Measurements from ENCODE around the gene GOLGA3.

DNA sequence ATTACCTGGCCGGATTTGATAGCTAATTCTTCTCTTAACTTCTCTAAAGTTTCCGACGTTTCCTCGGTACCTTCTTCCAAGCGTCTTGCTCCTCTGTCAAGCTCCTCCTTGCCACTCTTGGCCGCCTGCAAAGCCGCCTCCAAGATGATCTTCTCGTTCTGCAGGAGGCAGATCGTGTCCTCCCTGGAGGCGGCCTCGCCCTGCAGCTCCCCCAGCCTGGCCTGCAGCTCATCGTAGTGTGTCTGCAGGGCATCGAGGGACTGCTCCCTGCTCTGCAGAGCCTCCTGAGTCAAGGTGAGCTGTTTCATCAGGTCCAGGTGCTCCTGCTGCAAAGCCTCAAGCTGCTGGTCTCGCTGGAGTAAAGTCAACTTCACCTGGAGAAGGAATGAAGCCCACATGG lies 32.8 kb downstream of the GOLGA3 start:
- TF ChIP-seq POLR2A (IDR thresholded peaks at IDR 0.05) (no peak), CTCF (IDR thresholded peaks at IDR 0.05) (no peak), EP300 (IDR thresholded peaks at IDR 0.05) (no peak)
